Colonic mucosa (tissue), 4 donors: ENCODE measurements around the gene RNASE9. TPM values are rescaled to one million over a fixed set of nuclear protein-coding genes. Genes with fewer than 3 reads are reported as not detected.

Experiments used
- DNase-seq: peaks from one replicate; pipeline ENCODE4 v3.0.0-alpha.2; 2020
- H3K27ac ChIP-seq: fragments of 200-600 bp; one replicate; pipeline ENCODE4 v1.8.0; 2021
- H3K27me3 ChIP-seq: fragments of 200-600 bp; one replicate; pipeline ENCODE4 v1.8.0; 2021
- H3K36me3 ChIP-seq: fragments of 200-600 bp; one replicate; pipeline ENCODE4 v1.8.0; 2021
- H3K4me1 ChIP-seq: fragments of 200-600 bp; one replicate; pipeline ENCODE4 v1.8.0; 2021; ENCODE audit warnings: mild to moderate bottlenecking
- H3K4me3 ChIP-seq: fragments of 200-600 bp; one replicate; pipeline ENCODE4 v1.8.0; 2021
- H3K9ac ChIP-seq, 2 donors: one replicate each; pipeline ENCODE4 v1.7.0; 2013; ENCODE audit warnings: control low read depth in 2 of 2, low read depth in 2 of 2, low read length in 2 of 2
- H3K9me3 ChIP-seq: fragments of 200-600 bp; one replicate; pipeline ENCODE4 v1.8.0; 2021
- CTCF ChIP-seq: fragments of 200-600 bp; IDR thresholded peaks from one replicate; pipeline ENCODE4 v1.8.0; 2022; ENCODE audit warnings: antibody characterized with exemption, mild to moderate bottlenecking
- intact Hi-C: fragments of 100-400 bp; cut with DNase I; formaldehyde crosslinking; loops from one replicate; pipeline ENCODE4 v1.14.1; 2022
- total RNA-seq, 2 donors: library from RNA; stranded (reverse); fragmentation: NEBNext Ultra II Directional in 1 of 2; extraction: Animal tissue kit (Norgen Biotek cat#: 25700) in 1 of 2; gene quantifications; one replicate each; pipeline ENCODE4 v1.2.1, GENCODE V29; 2021
- donor health status: healthy.
- donor health status: DM: no; HTN: no; CAD: no.
- donor health status: DM: no; HTN: no; CAD: no.

RNASE9 gene
- total RNA-seq, 2 donors from 2014 or later: not detected

GRCh38 chr14:20529806-20530205 lies 31.0 kb downstream of the RNASE9 start:
- H3K9me3 ChIP-seq: no peaks in the 10 kb centered on the region
- no peak overlapping the region for H3K27ac ChIP-seq
- no peak for TF ChIP-seq CTCF
- no peaks in the 10 kb centered on the region for H3K36me3 ChIP-seq
- H3K4me3 ChIP-seq: no peak overlapping the region
- intact Hi-C loops: loop anchor here (2.0 to 10.0 kb wide), 2 partner anchors 79 to 165 kb away; no protein-coding TSS in a partner anchor
- DNase-seq: no peak
- no peaks in the 10 kb centered on the region for H3K27me3 ChIP-seq
- H3K4me1 ChIP-seq: no peaks in the 10 kb centered on the region
- no peak overlapping the region for H3K9ac ChIP-seq

DNA sequence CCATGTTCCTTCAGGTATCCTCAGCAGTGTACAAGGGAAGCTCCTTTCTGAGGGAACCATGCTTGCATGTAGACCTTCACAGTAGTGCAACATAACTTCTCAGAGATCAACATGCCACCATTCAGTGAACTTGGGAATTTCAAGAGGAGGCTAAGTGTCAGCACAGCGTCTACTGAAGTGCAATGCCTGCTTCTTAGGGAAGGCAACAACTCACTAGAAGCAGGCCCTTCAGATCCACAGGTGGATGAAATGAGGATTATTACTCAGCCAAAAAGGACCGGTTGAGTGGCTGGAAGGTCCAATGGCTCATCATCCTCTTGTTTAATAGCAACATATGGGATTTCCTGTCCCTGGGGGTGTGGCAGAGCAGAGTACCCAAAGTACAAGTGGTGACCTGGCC lies 36.8 kb downstream of the RNASE9 start:
- no peaks in the 10 kb centered on the region for H3K4me1 ChIP-seq
- no peak overlapping the region for H3K4me3 ChIP-seq
- DNase-seq: no peak
- TF ChIP-seq CTCF: no peak
- no peak overlapping the region for H3K27ac ChIP-seq
- intact Hi-C loops: no loop called here
- H3K27me3 ChIP-seq: no peaks in the 10 kb centered on the region
- no peaks in the 10 kb centered on the region for H3K36me3 ChIP-seq
- H3K9me3 ChIP-seq: no peaks in the 10 kb centered on the region
- no peak overlapping the region for H3K9ac ChIP-seq

- no peaks in the 10 kb centered on the region for H3K9me3 ChIP-seq
- no peaks in the 10 kb centered on the region for H3K4me1 ChIP-seq
- no peak overlapping the region for H3K27ac ChIP-seq
- no peaks in the 10 kb centered on the region for H3K36me3 ChIP-seq
- intact Hi-C loops: no loop called here
- no peak for TF ChIP-seq CTCF
- H3K4me3 ChIP-seq: no peak overlapping the region
- no peaks in the 10 kb centered on the region for H3K27me3 ChIP-seq
- no peak for DNase-seq
- H3K9ac ChIP-seq: no peak overlapping the region
Observed at GRCh38 chr14:20522332-20522731, 38.5 kb downstream of the RNASE9 start.

DNA sequence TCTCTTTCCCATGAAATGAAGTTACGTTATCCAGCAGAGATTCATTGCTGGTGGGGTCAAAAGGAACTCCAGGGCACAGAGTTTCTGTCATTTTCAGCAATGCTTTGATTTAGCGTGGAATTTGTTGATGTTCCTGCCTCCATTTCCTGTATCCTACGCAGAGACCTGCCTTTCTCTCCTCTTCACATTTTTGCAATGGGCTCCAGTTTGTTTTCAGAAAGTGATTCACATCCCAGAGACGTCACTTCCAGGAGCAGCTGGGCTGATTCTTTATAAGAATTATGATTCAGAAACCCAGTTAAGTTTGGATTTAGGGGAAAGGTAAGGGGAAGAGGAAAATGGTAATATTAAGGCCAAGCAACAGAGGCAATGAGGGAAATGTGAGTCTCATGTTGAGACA lies 43.9 kb downstream of the RNASE9 start:
- Histone ChIP-seq H3K4me3 (no peak overlapping the region), H3K9me3 (no peaks in the 10 kb centered on the region), H3K36me3 (no peaks in the 10 kb centered on the region), H3K4me1 (no peaks in the 10 kb centered on the region), H3K9ac (no peak overlapping the region), H3K27ac (no peak overlapping the region), H3K27me3 (no peaks in the 10 kb centered on the region)
- intact Hi-C loops: no loop called here
- no peak for TF ChIP-seq CTCF
- DNase-seq: no peak

DNA sequence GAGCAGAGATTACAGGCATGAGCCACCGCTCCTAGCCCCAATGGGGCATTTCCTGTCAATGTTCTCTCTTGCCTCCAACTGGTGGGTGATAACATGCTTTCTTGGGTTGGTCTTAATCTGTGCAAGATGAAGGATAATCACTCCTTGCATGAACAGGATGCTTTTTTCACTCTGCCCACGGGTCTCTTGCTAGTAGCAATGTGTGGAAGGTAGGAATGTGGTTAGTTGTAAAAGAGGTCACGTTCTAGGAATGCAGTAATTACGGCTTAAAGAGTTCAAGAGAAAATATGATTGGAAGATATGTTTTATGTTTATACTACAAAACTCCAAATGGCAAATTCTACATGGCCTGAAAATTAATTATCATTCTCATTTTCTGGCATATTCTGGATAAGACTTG lies 45.0 kb downstream of the RNASE9 start:
- no peak for DNase-seq
- intact Hi-C loops: no loop called here
- Histone ChIP-seq H3K4me1 (no peaks in the 10 kb centered on the region), H3K9me3 (no peaks in the 10 kb centered on the region), H3K36me3 (no peaks in the 10 kb centered on the region), H3K9ac (no peak overlapping the region), H3K27me3 (no peaks in the 10 kb centered on the region), H3K27ac (no peak overlapping the region), H3K4me3 (no peak overlapping the region)
- TF ChIP-seq CTCF: no peak
